Breast epithelium (tissue), 3 donors: Measurements from ENCODE around the gene UGP2.

ENCODE experiments used
- CTCF ChIP-seq, 3 donors: fragments of 450-650 bp; IDR thresholded peaks; one replicate each; pipeline ENCODE4 v1.5.1; 2016 to 2017; ENCODE audit warnings: antibody characterized with exemption in 3 of 3, mild to moderate bottlenecking in 3 of 3, moderate library complexity in 3 of 3
- POLR2A ChIP-seq: fragments of 450-650 bp; IDR thresholded peaks from one replicate; pipeline ENCODE4 v1.6.1; 2016; ENCODE audit warnings: antibody characterized with exemption, mild to moderate bottlenecking, moderate library complexity
- POLR2AphosphoS5 ChIP-seq, 3 donors: sonication (generic); formaldehyde crosslinking; IDR thresholded peaks; one replicate each; pipeline ENCODE4 v1.6.1; 2017; ENCODE audit warnings: antibody characterized with exemption in 3 of 3

- TF ChIP-seq CTCF (IDR thresholded peaks at IDR 0.05) (no peak), POLR2A (no peak), POLR2AphosphoS5 (IDR thresholded peaks at IDR 0.05) (no peak)
Measured at GRCh38 chr2:63898839-63899238, 57.1 kb downstream of the UGP2 start.
